Astrocyte (in vitro differentiated cells and primary cell): Measurements from ENCODE around the gene CDX1. TPM values are rescaled to one million over a fixed set of nuclear protein-coding genes. Genes with fewer than 3 reads are reported as not detected.

ENCODE experiments used
- DNase-seq: peaks from one replicate; pipeline ENCODE4 v3.0.0-alpha.2; 2010; ENCODE audit warnings: low read depth
- FAIRE-seq: peaks from 2 replicates; lab custom pipeline; 2011; peaks lifted over from hg19 to GRCh38; lab: Jason Lieb, UNC
- H2AFZ ChIP-seq: 2 replicates; pipeline ENCODE4 v1.6.0; 2012; ENCODE audit warnings: low read depth, low read length, inconsistent platforms
- H3K27ac ChIP-seq: 2 replicates; pipeline ENCODE4 v1.5.1; 2011; ENCODE audit warnings: low read depth, low read length, inconsistent platforms
- H3K27me3 ChIP-seq: 2 replicates; pipeline ENCODE4 v1.6.0; 2011; ENCODE audit warnings: low read length, inconsistent platforms; ENCODE audit not compliant: insufficient read depth
- H3K36me3 ChIP-seq: 2 replicates; pipeline ENCODE4 v1.5.1; 2011; ENCODE audit warnings: low read length, inconsistent platforms; ENCODE audit not compliant: insufficient read depth
- H3K4me1 ChIP-seq: 2 replicates; pipeline ENCODE4 v1.5.1; 2011; ENCODE audit warnings: low read length, inconsistent platforms; ENCODE audit not compliant: insufficient read depth
- H3K4me2 ChIP-seq: 2 replicates; pipeline ENCODE4 v1.6.0; 2012; ENCODE audit warnings: low read length, inconsistent platforms
- H3K4me3 ChIP-seq: 2 replicates; pipeline ENCODE4 v1.5.1; 2011; ENCODE audit warnings: low read depth, mild to moderate bottlenecking, low read length, inconsistent platforms; ENCODE audit not compliant: insufficient read depth
- H3K79me2 ChIP-seq: 2 replicates; pipeline ENCODE4 v1.6.0; 2012; ENCODE audit warnings: mild to moderate bottlenecking, low read length, inconsistent platforms; ENCODE audit not compliant: insufficient read depth
- H3K9ac ChIP-seq: 2 replicates; pipeline ENCODE4 v1.6.0; 2012; ENCODE audit warnings: mild to moderate bottlenecking, low read length, inconsistent platforms
- H3K9me3 ChIP-seq: 2 replicates; pipeline ENCODE4 v1.5.1; 2012; ENCODE audit warnings: low read depth, mild to moderate bottlenecking, low read length, inconsistent platforms; ENCODE audit not compliant: insufficient read depth
- H4K20me1 ChIP-seq: 2 replicates; pipeline ENCODE4 v1.6.0; 2012; ENCODE audit warnings: low read length, inconsistent platforms; ENCODE audit not compliant: insufficient read depth
- H3K27ac Mint-ChIP-seq: one replicate; pipeline ENCODE4 v1.8.0; 2021; ENCODE audit warnings: mild to moderate bottlenecking, mixed read lengths; ENCODE audit not compliant: unreplicated experiment
- H3K27me3 Mint-ChIP-seq: one replicate; pipeline ENCODE4 v1.8.0; 2021; ENCODE audit warnings: low read depth, mixed read lengths; ENCODE audit not compliant: unreplicated experiment
- H3K36me3 Mint-ChIP-seq: one replicate; pipeline ENCODE4 v1.8.0; 2021; ENCODE audit warnings: low read depth, mixed read lengths; ENCODE audit not compliant: unreplicated experiment
- H3K4me1 Mint-ChIP-seq: one replicate; pipeline ENCODE4 v1.8.0; 2021; ENCODE audit warnings: low read depth, mixed read lengths; ENCODE audit not compliant: unreplicated experiment
- H3K4me3 Mint-ChIP-seq: one replicate; pipeline ENCODE4 v1.8.0; 2021; ENCODE audit warnings: mild to moderate bottlenecking, moderate library complexity, mixed read lengths; ENCODE audit not compliant: unreplicated experiment
- H3K9me3 Mint-ChIP-seq: one replicate; pipeline ENCODE4 v1.8.0; 2021; ENCODE audit warnings: mild to moderate bottlenecking, mixed read lengths; ENCODE audit not compliant: unreplicated experiment
- CTCF ChIP-seq: IDR thresholded peaks from 2 replicates; pipeline ENCODE4 v1.5.1; 2011; ENCODE audit warnings: low read depth, mild to moderate bottlenecking, inconsistent platforms, low read length, moderate library complexity; ENCODE audit not compliant: insufficient read depth
- EZH2 ChIP-seq: IDR thresholded peaks from 2 replicates; pipeline ENCODE4 v1.6.1; 2012; ENCODE audit warnings: mild to moderate bottlenecking, low read length, inconsistent platforms; ENCODE audit not compliant: insufficient read depth
- total RNA-seq: library from RNA; stranded (reverse); gene quantifications from 2 replicates; pipeline ENCODE4 v1.2.1, GENCODE V29; 2021

Gene CDX1
- total RNA-seq, 1 donor from 2014 or later: not detected

GRCh38 chr5:150155258-150156026, 11.1 kb upstream of the CDX1 start, which contains the start of gene PDGFRB:
Gene PDGFRB, minus strand, starts transcription at chr5:150155845. Its CDS starts 18,798 bp downstream, at chr5:150137047.
- Mint-ChIP-seq H3K4me3 (peak within 1 kb of the TSS; percentile 89), H3K27me3 (no peaks in the 10 kb centered on the region), H3K9me3 (no peaks in the 10 kb centered on the region), H3K27ac (peak within 1 kb of the TSS; percentile 82), H3K36me3 (peaks cover 3% of the 10 kb centered on the region), H3K4me1 (peaks cover 31% of the 10 kb centered on the region)
- Histone ChIP-seq H4K20me1 (peaks cover 25% of the 10 kb centered on the region), H3K36me3 (peaks cover 3% of the 10 kb centered on the region), H2AFZ (peak within 1 kb of the TSS; percentile 0), H3K4me2 (peak within 1 kb of the TSS; percentile 87), H3K79me2 (peaks cover 46% of the 10 kb centered on the region), H3K4me3 (peak within 1 kb of the TSS; percentile 68), H3K9ac (peak within 1 kb of the TSS; percentile 84), H3K9me3 (no peaks in the 10 kb centered on the region), H3K27ac (peak within 1 kb of the TSS; percentile 71), H3K4me1 (peaks cover 64% of the 10 kb centered on the region), H3K27me3 (no peaks in the 10 kb centered on the region)
- no peak for FAIRE-seq
- DNase-seq: peak; percentile 78
- no peak for TF ChIP-seq CTCF
- TF ChIP-seq EZH2: no peak

- H4K20me1 ChIP-seq: peaks cover 22% of the 10 kb centered on the region
- peaks cover 41% of the 10 kb centered on the region for H3K79me2 ChIP-seq
- Mint-ChIP-seq H3K4me1 (peaks cover 36% of the 10 kb centered on the region), H3K9me3 (no peaks in the 10 kb centered on the region), H3K27ac (peak overlapping the region; percentile 82), H3K27me3 (no peaks in the 10 kb centered on the region), H3K36me3 (no peaks in the 10 kb centered on the region), H3K4me3 (peak overlapping the region; percentile 89)
- H3K4me2 ChIP-seq: peak overlapping the region; percentile 87
- FAIRE-seq (no peak), DNase-seq (no peak)
- TF ChIP-seq CTCF (no peak), EZH2 (no peak)
- no peaks in the 10 kb centered on the region for H3K27me3 ChIP-seq
- H3K4me1 ChIP-seq: peaks cover 68% of the 10 kb centered on the region
- H3K36me3 ChIP-seq: peaks cover 2% of the 10 kb centered on the region
- H2AFZ ChIP-seq: peak overlapping the region; percentile 0
- H3K27ac ChIP-seq: peak overlapping the region; percentile 71
- H3K4me3 ChIP-seq: peak overlapping the region; percentile 68
- no peaks in the 10 kb centered on the region for H3K9me3 ChIP-seq
- H3K9ac ChIP-seq: peak overlapping the region; percentile 84
Measured at GRCh38 chr5:150156027-150156368, 10.6 kb upstream of the CDX1 start.

- DNase-seq (no peak), FAIRE-seq (no peak)
- Histone ChIP-seq H2AFZ (peak overlapping the region; percentile 0), H3K27ac (peak overlapping the region; percentile 71), H3K4me3 (no peak overlapping the region), H3K36me3 (no peaks in the 10 kb centered on the region), H3K4me2 (peak overlapping the region; percentile 87), H3K4me1 (peaks cover 67% of the 10 kb centered on the region), H3K9ac (peak overlapping the region; percentile 84), H4K20me1 (peaks cover 20% of the 10 kb centered on the region), H3K9me3 (no peaks in the 10 kb centered on the region), H3K27me3 (no peaks in the 10 kb centered on the region), H3K79me2 (peaks cover 36% of the 10 kb centered on the region)
- Mint-ChIP-seq H3K9me3 (no peaks in the 10 kb centered on the region), H3K27me3 (no peaks in the 10 kb centered on the region), H3K4me1 (peaks cover 36% of the 10 kb centered on the region), H3K27ac (peak overlapping the region; percentile 60), H3K36me3 (no peaks in the 10 kb centered on the region), H3K4me3 (no peak overlapping the region)
- TF ChIP-seq CTCF: no peak
- no peak for TF ChIP-seq EZH2
Measured at GRCh38 chr5:150156540-150156939, 10.0 kb upstream of the CDX1 start.
